ENCODE measurements around the gene ANO3.

ANO3 gene

GRCh38 chr11:26420331-26420730 is 88.4 kb downstream of the ANO3 start:
- TF ChIP-seq, protein P1, sequence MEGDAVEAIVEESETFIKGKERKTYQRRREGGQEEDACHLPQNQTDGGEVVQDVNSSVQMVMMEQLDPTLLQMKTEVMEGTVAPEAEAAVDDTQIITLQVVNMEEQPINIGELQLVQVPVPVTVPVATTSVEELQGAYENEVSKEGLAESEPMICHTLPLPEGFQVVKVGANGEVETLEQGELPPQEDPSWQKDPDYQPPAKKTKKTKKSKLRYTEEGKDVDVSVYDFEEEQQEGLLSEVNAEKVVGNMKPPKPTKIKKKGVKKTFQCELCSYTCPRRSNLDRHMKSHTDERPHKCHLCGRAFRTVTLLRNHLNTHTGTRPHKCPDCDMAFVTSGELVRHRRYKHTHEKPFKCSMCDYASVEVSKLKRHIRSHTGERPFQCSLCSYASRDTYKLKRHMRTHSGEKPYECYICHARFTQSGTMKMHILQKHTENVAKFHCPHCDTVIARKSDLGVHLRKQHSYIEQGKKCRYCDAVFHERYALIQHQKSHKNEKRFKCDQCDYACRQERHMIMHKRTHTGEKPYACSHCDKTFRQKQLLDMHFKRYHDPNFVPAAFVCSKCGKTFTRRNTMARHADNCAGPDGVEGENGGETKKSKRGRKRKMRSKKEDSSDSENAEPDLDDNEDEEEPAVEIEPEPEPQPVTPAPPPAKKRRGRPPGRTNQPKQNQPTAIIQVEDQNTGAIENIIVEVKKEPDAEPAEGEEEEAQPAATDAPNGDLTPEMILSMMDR (IDR thresholded peaks at IDR 0.05; ENCODE audit: low read depth, low read length), result no peak
- H3K4me3 ChIP-seq (ENCODE audit: low read depth, low read length), result no peak overlapping the region
- H3K4me1 ChIP-seq, result no peaks in the 10 kb centered on the region
- no peaks in the 10 kb centered on the region for H3K9me3 ChIP-seq
- no peaks in the 10 kb centered on the region for H3K27me3 ChIP-seq
- DNase-seq, result no peak
- no peaks in the 10 kb centered on the region for H3K36me3 ChIP-seq

- no peaks in the 10 kb centered on the region for H3K4me1 ChIP-seq
- DNase-seq, result no peak
- no peak overlapping the region for H3K4me3 ChIP-seq (ENCODE audit: low read depth, low read length)
- TF ChIP-seq, protein P1 (IDR thresholded peaks at IDR 0.05; ENCODE audit: low read depth, low read length), result no peak
- no peaks in the 10 kb centered on the region for H3K36me3 ChIP-seq
- no peaks in the 10 kb centered on the region for H3K9me3 ChIP-seq
- H3K27me3 ChIP-seq, result no peaks in the 10 kb centered on the region
Measured at GRCh38 chr11:26424255-26424654, 92.3 kb downstream of the ANO3 start.

GRCh38 chr11:26439854-26440253 is 107.9 kb downstream of the ANO3 start:
- no peaks in the 10 kb centered on the region for H3K27me3 ChIP-seq
- H3K36me3 ChIP-seq, result no peaks in the 10 kb centered on the region
- TF ChIP-seq, protein P1 (IDR thresholded peaks at IDR 0.05; ENCODE audit: low read depth, low read length), result no peak
- H3K4me3 ChIP-seq (ENCODE audit: low read depth, low read length), result no peak overlapping the region
- H3K9me3 ChIP-seq, result no peaks in the 10 kb centered on the region
- no peak for DNase-seq
- H3K4me1 ChIP-seq, result no peaks in the 10 kb centered on the region

- Histone ChIP-seq H3K27me3 (no peaks in the 10 kb centered on the region), H3K36me3 (no peaks in the 10 kb centered on the region), H3K9me3 (no peaks in the 10 kb centered on the region), H3K4me3 (ENCODE audit: low read depth, low read length) (no peak overlapping the region), H3K4me1 (no peaks in the 10 kb centered on the region)
- no peak for DNase-seq
- TF ChIP-seq, protein P1 (IDR thresholded peaks at IDR 0.05; ENCODE audit: low read depth, low read length), result no peak
Measured at GRCh38 chr11:26442131-26442530, 110.2 kb downstream of the ANO3 start.

- Histone ChIP-seq H3K4me3 (ENCODE audit: low read depth, low read length) (no peak overlapping the region), H3K27me3 (no peaks in the 10 kb centered on the region), H3K9me3 (no peaks in the 10 kb centered on the region), H3K36me3 (no peaks in the 10 kb centered on the region), H3K4me1 (no peaks in the 10 kb centered on the region)
- TF ChIP-seq, protein P1 (IDR thresholded peaks at IDR 0.05; ENCODE audit: low read depth, low read length), result no peak
- DNase-seq, result no peak
Measured at GRCh38 chr11:26443617-26444016, 111.7 kb downstream of the ANO3 start.

DNA sequence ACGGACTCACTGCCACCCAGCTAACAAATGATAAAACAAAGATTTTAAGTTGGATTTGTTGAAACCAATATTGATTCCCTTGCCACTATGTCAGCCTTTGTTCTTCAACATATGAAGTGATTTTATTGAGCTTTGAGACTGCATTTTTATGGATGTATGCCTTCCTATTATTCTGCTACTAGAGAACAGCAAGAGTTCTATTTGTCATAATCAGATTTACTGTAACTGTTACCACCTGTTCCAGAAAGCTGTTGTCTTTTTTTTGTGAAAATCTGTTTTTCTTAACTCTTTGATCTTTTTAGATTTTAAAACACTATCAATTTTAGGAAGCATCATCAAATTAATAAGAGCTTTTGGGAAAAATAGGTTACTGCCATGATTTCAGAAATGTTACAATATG is 125.7 kb downstream of the ANO3 start:
- Histone ChIP-seq H3K36me3 (no peaks in the 10 kb centered on the region), H3K4me3 (ENCODE audit: low read depth, low read length) (no peak overlapping the region), H3K4me1 (no peaks in the 10 kb centered on the region), H3K27me3 (no peaks in the 10 kb centered on the region), H3K9me3 (no peaks in the 10 kb centered on the region)
- TF ChIP-seq, protein P1 (IDR thresholded peaks at IDR 0.05; ENCODE audit: low read depth, low read length), result no peak
- DNase-seq, result no peak
